ENCODE results near the gene FMC1.

The FMC1 gene

DNA sequence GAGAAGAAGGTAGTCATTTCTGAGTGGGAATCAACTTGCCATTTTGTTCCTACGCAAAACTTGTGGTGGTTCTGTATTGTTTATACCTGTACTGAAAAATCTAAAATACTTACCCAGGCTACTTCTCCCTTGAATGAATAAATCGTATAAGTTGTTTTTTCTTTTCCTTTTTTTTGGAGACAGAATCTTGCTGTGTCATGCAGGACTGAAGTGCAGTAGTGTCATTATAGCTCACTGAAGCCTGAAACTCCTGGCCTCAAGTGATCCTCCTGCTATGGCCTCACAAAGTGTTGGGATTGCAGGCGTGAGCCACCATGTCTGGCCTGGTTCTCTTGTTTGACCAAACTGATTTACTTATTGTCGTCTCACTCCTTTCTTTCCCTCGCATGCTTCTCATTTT lies 46.5 kb downstream of the FMC1 start:
- no peak for DNase-seq

- DNase-seq, result no peak
Measured at GRCh38 chr7:139389091-139389490, 48.0 kb downstream of the FMC1 start.

GRCh38 chr7:139389774-139390173 lies 48.6 kb downstream of the FMC1 start:
- no peak for DNase-seq

DNA sequence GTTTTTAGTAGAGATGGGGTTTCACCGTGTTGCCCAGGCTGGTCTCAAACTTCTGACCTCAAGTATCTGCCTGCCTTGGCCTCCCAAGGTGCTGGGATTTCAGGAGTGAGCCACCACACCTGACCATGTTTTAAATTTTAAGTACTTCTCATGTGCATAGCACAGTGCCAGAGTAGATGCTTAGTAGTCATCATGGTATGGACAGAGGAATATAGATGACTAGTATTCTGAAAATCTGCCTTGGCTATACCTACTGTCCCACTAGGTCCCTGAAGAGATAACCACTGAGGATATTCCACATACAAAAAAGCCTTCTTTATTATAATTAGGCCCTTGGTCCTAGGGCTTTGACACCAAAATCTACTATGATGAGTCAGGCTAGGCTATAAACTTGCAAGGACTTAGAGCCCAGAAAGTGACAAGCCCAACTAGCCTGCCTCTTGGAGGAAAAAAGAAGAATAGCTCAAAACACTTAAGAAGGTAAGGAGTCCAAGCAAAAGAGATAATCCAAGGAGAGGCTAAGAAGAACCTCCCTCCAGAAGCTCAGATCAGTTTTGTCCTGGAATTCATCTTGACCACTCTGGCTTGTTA lies 52.6 kb downstream of the FMC1 start:
- no peak for DNase-seq

DNA sequence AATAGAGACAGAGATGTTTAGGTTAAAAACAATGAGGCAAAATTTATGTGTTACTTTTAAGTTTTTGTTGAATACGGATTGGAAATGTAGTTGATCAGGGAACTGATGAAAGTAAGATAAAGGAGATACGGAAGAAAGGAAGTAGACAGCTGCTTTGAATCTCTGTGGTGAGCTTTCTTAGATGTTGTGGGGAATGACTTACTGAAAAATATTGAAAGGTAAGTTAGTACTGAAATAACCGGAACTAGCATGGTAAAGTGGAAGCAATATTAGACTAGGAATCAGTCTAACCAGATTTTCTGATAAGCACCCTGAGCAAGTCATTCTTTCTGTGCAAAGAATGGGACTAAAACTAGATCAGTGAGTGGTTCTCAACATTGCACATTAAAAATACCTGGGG lies 53.4 kb downstream of the FMC1 start:
- peak; percentile 13 for DNase-seq
